ENCODE data around the gene SERPINA1.

- TF ChIP-seq, protein P1, sequence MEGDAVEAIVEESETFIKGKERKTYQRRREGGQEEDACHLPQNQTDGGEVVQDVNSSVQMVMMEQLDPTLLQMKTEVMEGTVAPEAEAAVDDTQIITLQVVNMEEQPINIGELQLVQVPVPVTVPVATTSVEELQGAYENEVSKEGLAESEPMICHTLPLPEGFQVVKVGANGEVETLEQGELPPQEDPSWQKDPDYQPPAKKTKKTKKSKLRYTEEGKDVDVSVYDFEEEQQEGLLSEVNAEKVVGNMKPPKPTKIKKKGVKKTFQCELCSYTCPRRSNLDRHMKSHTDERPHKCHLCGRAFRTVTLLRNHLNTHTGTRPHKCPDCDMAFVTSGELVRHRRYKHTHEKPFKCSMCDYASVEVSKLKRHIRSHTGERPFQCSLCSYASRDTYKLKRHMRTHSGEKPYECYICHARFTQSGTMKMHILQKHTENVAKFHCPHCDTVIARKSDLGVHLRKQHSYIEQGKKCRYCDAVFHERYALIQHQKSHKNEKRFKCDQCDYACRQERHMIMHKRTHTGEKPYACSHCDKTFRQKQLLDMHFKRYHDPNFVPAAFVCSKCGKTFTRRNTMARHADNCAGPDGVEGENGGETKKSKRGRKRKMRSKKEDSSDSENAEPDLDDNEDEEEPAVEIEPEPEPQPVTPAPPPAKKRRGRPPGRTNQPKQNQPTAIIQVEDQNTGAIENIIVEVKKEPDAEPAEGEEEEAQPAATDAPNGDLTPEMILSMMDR (IDR thresholded peaks at IDR 0.05), result no peak
- TF ChIP-seq POLR2A (IDR thresholded peaks at IDR 0.05) (no peak), EP300 (IDR thresholded peaks at IDR 0.05) (no peak), POLR2AphosphoS5 (IDR thresholded peaks at IDR 0.05) (no peak)
Observed at GRCh38 chr14:94372021-94372605, 16.3 kb downstream of the SERPINA1 start.
